DMS53 (cell line): ENCODE data around the gene SMPDL3B.

ENCODE experiments used
- DNase-seq: peaks from one replicate; lab custom pipeline; 2025; lab: John Stamatoyannopoulos, UW

Gene SMPDL3B

DNA sequence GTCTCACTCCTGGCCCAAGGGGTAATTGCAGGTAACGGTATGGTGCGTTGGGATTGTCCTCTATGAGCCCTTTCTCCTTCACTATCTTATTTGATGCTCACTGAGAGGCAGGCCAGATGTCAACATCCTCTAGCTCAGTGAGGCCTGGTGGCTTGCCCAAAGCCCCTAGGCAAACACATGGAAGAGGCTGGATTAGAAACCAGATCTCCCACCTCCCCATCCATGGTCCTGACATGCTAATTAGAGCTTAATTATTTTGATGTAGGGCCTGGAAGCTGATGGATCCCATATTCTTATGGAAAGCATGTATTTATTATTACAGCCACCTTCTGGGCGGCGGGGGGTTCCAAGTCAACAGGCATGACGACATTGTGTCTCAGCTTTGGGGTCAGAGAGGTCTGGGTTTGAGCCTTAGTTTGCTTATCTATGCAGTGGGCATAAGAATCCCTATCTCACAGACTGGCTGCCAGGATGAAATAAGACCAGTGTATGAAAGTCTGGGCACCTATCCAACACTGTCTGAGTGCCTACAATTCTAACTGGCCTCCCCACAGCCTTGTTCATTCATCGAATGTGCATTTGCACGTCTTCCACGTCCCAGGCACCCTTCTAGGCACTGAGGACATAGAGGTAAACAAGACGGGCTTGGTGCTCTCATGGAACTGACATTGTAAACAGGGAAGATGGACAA is 6.2 kb downstream of the SMPDL3B start:
- no peak for DNase-seq

DNA sequence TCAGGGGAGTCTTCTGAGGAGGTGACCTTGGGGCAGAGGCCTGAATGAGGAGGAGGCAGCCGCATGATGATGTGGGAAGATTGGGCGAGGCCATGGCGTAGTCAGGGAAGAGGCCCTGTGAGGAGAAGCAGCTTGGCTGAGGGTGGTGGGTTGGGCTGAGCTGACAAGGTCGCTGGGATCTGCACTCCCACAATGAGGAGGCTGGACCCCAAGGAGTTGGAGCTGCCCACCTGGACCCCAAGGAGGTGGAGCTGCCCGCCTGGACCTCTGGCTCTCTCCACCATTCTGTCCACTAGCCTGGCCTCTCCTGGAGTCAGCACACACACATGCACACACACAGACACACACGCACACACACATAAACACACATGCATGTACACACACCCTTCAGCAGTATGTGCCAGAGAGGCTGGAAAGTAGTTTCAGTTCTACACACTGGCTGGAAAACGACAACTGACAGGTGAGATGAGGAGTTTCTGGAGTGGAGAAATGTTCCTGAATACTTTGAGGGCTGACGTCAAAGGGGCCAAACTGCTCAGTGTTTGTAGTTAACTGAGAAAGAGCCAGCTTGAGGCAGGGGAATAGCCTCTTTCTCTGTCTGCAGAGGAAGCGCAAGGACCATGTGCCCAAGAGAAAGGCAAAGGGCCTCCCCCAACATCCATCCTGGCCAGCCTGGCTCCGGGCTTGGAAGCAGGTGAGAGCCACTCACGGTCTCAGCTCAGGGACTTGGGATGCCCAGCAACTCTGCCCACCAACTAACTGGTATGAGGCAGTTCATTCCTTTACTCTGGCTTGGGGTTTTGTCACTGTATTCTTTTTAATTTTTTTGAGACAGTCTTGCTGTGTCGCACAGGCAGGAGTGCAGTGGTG is 7.1 kb downstream of the SMPDL3B start:
- DNase-seq: no peak

DNA sequence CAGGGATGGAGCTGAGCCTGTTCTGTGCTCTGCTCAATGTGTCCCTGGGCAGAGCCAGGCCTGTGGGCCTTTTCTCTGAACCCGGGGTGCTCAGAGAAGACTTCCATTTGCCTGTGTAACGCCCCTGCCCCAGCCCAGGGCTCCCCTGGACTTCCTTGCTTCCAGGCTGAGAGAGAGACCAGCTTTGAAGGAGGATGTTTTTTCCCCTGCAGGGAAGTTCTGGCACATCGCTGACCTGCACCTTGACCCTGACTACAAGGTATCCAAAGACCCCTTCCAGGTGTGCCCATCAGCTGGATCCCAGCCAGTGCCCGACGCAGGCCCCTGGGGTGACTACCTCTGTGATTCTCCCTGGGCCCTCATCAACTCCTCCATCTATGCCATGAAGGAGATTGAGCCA is 10.2 kb downstream of the SMPDL3B start:
- no peak for DNase-seq

GRCh38 chr1:27949027-27949426 is 14.2 kb downstream of the SMPDL3B start:
- no peak for DNase-seq

- DNase-seq: peak; percentile 45
Observed at GRCh38 chr1:27951396-27951795, 16.6 kb downstream of the SMPDL3B start.

DNA sequence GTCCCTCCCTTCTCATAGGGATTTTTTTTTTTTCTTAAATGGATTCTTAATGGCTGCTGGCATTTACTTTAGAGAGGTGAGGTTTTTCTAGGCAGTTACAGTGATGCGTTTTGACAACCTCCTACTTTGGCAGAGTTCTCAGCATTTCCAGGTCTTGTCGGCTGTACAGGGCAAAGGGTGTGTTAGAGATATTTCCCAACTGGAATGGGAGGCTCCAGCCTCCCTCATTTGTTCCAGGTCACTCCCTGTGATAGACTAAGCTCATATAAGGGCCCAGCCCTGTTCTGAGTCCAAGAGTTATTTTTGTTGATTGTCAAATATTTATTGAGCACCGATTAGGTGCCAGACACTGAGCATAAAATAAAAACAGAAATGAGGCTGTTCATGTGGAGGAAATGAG is 17.3 kb downstream of the SMPDL3B start:
- no peak for DNase-seq

DNA sequence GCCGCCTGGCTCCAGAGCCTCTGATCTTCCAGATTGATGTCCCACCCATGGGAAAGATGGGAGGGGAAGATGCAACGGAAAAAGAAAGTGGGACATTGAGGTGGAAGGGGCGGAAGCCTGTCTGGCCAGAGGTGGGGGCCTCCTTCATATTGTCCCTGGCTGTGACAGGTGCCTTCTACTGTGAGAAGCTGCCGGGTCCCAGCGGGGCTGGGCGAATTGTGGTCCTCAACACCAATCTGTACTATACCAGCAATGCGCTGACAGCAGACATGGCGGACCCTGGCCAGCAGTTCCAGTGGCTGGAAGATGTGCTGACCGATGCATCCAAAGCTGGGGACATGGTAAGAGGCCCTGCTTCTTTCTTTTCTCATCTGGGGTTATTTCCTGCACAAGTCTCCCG is 19.4 kb downstream of the SMPDL3B start:
- no peak for DNase-seq

GRCh38 chr1:27955076-27955475 is 20.3 kb downstream of the SMPDL3B start:
- no peak for DNase-seq

- no peak for DNase-seq
Observed at GRCh38 chr1:27956761-27957160, 22.0 kb downstream of the SMPDL3B start.

- no peak for DNase-seq
Observed at GRCh38 chr1:27957655-27958054, 22.9 kb downstream of the SMPDL3B start.

- peak; percentile 26 for DNase-seq
Observed at GRCh38 chr1:27958513-27958912, 23.7 kb downstream of the SMPDL3B start.

DNA sequence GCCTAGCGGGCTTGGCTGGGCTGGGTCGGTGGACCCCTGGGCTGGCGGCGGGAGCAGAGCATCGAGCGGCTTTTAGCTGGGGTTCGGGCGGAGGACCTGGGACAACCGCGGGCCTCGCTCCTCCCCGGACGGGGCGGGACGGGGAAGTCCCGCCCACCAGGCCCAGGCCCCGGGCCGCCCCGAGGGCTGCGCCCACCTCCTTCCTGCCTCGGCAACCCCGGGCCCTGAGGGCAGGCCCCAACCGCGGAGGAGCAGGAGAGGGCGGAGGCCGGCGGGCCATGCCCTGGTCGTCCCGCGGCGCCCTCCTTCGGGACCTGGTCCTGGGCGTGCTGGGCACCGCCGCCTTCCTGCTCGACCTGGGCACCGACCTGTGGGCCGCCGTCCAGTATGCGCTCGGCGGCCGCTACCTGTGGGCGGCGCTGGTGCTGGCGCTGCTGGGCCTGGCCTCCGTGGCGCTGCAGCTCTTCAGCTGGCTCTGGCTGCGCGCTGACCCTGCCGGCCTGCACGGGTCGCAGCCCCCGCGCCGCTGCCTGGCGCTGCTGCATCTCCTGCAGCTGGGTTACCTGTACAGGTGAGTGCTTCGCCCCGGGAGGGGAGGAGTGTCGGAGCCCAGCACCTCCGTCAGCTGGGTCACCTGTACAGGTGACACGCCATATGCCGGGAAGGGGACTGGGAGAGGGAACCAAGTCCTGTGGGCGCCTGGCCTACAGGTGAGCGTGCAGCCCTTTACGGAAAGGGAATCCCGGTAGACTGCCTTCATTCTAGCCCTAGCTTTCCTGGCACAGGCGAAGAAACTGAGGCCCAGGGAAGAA is 25.2 kb downstream of the SMPDL3B start, which contains the start of gene XKR8:
XKR8 (plus strand) TSS at position 182 of the 812 bp plus-strand sequence; CDS start at position 279, 97 bp downstream.
- peak; percentile 97 for DNase-seq

DNA sequence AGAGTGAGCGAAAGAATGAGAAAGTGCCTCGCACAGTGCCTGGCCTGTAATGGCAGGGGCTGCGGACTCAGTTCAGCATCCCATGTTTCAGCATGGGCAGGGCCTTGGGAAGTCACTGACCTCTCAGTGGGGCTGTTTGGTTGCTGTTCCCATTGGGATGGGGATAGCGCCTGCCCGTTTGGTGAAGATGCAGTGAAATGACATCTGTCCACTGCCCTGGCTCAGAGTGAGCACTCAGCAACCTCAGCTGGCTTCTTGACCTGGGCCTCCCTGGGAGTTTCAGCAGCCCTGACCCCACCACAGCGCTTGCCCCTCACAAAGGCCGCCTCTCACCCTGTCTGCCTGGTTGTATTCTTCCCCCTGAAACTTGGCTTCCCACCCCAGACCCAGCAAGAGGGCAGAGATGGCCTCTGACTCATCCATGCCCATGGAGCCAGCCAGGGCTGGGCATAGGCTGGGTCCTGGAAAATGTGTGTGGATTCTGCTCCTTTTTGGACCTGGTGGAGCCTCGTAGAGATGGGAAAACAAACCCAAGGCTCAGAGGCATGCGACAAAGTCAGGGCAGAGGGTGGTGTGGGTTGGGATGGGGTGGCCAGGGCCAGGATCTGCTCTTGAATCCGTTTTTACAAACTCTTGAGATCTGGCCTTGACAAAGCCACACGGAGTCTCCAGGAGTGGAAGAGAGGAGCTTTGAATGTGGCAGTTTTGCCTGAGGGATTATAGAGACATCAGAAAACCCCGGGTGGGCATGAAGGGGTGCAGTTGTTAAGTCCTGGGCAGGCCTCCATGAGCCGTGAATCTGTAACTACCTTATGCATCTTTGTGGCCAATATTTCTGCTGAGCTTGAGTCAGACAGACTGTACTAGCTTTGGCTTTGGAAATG is 26.2 kb downstream of the SMPDL3B start:
- DNase-seq: peak; percentile 39

DNA sequence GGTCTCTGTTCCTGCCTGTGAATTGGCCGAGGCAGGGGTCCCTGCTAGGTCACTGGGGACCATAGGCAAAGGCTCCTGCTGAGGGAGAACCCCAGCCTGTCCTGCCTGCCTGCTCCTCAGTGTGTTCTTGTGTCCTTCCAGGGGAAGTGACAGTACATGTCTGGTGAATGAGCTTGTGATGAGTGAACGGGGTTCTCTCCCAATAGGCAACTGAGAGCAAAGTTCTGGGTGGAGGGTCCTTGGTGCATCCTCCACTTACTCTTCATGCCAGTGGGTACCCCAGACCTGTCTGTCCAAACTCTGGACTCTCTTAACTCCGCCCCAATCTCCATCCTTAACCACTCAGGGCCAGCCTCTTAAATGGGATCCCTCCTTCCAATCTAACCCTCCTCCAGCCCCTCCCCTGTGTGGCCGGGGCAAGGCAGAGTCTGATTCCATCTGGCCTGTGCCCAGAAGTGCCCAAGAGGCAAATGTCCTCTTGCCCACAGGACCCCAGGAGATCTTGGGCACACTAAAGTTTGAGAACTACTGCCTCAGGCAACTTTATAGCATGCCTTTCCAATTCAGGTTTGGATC is 26.9 kb downstream of the SMPDL3B start:
- DNase-seq: no peak

DNA sequence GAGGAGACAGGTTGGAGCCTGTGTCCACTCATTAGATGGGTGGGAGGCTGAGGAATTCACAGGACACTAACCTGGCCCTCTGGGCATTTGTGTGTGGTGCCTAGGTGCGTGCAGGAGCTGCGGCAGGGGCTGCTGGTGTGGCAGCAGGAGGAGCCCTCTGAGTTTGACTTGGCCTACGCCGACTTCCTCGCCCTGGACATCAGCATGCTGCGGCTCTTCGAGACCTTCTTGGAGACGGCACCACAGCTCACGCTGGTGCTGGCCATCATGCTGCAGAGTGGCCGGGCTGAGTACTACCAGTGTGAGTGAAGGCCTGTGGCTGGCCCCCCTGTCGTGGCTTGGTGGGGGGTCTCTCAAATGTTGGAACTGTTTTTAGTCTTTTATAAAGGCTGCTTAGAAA is 28.6 kb downstream of the SMPDL3B start:
- no peak for DNase-seq

- DNase-seq: peak; percentile 35
Observed at GRCh38 chr1:27966402-27967105, 31.8 kb downstream of the SMPDL3B start.

DNA sequence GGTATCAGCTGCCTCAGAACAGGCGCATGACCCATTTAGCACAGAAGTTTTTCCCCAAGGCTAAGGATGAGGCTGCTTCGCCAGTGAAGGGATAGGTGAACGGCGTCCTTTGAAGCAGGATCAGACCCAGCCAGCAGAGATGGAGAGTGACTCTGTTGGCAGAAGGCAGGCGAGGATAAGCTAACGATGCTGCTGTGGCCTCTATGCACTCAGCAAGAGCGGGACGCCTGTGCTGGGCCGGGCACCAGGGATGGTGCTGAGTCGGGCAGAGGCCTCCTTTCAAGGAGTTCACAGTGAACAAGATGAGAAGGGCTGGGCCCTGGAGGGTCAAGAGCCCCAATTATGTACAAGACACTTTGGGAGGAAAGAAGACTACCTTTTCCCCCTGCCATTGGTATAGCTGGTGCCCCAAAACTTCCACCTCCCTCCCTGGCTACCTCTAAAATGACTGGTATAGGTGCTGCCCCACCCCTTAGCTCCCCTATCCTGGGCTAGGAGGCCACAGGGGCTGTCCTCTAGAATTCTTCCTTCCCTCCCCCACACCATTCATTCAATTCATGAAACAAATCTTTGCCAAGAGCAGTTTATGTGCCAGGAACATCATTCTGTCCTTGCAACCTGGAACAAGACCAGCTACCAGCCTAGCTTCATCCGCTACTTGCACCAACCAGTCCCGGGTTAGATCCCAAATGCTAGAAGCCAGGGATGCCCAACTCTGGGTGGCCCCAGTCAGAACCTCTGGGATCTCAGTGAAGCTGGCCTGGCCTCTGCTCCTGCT is 32.5 kb downstream of the SMPDL3B start:
- DNase-seq: no peak

DNA sequence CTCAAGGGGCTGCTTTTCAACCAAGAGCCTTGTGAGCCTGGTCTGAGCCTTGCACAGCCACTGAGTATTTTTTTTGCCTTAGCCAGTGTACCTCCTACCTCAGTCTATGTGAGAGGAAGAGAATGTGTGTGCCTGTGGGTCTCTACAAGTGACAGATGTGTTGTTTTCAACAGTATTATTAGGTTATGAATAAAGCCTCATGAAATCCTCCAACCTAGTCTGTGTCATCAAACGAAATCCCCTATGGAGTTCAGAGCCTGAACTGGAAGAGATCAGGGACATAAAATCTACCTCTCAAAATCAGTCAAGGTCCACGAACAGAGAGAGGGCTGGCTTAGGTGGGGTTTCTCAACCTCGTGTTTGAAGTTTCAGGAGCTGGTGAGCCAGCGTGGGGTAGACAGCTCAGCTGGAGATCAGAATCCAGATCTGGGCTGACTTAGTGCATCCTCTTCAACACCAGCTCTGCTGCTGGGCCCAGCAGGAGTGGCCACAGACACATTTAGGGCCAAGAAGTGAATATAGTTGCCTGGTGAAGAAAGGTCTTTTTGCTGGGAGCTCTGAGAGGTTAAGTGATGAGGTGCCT is 33.2 kb downstream of the SMPDL3B start:
- DNase-seq: no peak

DNA sequence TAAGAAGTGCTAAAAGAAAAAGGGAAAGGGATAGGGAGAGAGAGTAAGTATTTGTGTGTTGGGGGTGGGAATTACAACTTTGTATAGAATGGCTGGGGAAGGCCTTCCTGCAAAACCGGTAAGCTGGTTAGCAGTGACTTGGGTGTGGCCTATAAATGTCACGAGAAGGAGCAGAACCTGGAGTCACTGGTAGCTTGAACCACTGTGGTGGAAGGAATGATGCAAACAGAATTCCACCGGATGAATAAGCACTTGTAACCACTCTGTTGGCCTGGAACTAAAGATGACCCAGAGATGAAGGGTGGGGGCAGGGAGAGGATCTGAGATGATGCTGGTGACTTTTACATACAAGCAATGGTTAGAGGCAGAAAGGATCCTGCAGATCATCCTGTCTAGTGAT is 33.9 kb downstream of the SMPDL3B start:
- no peak for DNase-seq
